Erythroblast (primary cell): Measurements from ENCODE around the gene LETM1.

Experiments
- GATA1 ChIP-seq: IDR thresholded peaks from 2 replicates; pipeline ENCODE4 v1.6.1; 2011; ENCODE audit warnings: low read depth, mild to moderate bottlenecking, control low read depth, low read length, moderate library complexity
- POLR2A ChIP-seq: IDR thresholded peaks from 2 replicates; pipeline ENCODE4 v1.6.1; 2011; ENCODE audit warnings: mild to moderate bottlenecking, low read length

DNA sequence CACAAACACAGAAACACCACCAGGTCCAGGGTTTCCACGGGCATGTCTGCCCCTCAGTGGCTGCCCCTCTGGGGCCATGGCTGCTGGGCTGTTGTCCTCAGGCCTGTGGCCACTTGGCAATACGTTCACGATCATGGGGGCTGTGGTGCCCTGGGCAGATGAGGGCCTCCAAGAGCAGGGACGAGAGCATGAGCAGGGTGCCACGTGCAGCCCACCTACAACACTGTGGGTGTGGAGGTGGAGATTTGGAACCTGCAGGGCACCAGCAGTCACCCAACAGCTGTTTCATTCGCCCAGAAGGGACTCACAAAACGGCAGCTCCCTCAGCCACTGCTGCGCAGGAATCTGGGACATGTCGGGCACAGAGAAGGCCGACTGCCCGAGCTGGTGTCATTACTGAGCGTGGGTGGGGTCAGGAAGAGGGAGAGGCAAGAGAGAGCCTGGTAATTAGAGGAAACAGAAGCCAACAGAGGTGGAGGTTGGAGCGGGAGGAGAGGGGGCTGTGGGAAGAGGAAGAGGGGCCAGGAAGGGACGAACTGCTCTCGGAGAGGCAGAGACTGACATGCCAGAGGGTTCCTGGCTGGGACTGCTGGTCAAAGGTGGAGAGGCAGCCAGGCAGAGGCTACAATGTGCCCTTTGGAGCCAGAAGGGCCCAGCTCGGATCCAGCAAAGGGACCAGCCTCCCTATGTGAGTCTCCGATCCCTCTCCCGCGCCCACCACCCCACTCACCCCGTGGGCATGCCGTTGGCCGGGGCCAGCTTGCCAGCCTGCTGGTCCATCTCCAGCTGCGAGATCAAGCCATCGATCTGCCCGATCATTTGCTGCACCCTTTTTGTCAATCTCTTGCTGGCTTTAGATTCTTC lies 39.7 kb downstream of the LETM1 start:
- TF ChIP-seq POLR2A = no peak
- no peak for TF ChIP-seq GATA1
